PC-9 (cell line): ENCODE results near the gene SLC25A1. TPM values are rescaled to one million over a fixed set of nuclear protein-coding genes. Genes with fewer than 3 reads are reported as not detected.

Experiments
- BruUV-seq: library from RNA; stranded (reverse); fragments of 400-500 nt; replicated peaks from 2 replicates; lab custom pipeline; 2021; lab: Mats Ljungman, UMichigan
- CTCF ChIA-PET: fragments of 300-600 bp; sonication (Branson Sonifier 250); formaldehyde crosslinking; loops from one replicate; lab custom pipeline; 2022; ENCODE audit warnings: antibody characterized with exemption; lab: Charles Lee
- POLR2A ChIA-PET: fragments of 300-600 bp; sonication (Branson Sonifier 250); formaldehyde crosslinking; loops from one replicate; lab custom pipeline; 2022; ENCODE audit warnings: antibody characterized with exemption; ENCODE audit not compliant: unreplicated experiment; lab: Charles Lee
- DNase-seq, 2 experiments: peaks; one replicate each; pipeline versions ENCODE4 v3.0.0 to v3.0.0-alpha.2; 2015 to 2022; ENCODE audit warnings: mixed read lengths in 1 of 2
- H2AFZ ChIP-seq: fragments of 200-600 bp; sonication (generic); 2 replicates; pipeline ENCODE4 v1.8.1; 2017; ENCODE audit warnings: antibody characterized with exemption
- H3F3A ChIP-seq: fragments of 200-600 bp; sonication (generic); 2 replicates; pipeline ENCODE4 v1.8.1; 2017; ENCODE audit warnings: antibody characterized with exemption, mild to moderate bottlenecking, low read depth; ENCODE audit not compliant: insufficient read depth
- H3K27ac ChIP-seq: fragments of 200-600 bp; sonication (generic); 2 replicates; pipeline ENCODE4 v1.6.1; 2016; ENCODE audit warnings: mixed run types
- H3K27me3 ChIP-seq: fragments of 200-600 bp; sonication (generic); 2 replicates; pipeline ENCODE4 v1.6.1; 2016; ENCODE audit warnings: low read depth, mixed run types; ENCODE audit not compliant: insufficient read depth
- H3K36me3 ChIP-seq: fragments of 200-600 bp; sonication (generic); 2 replicates; pipeline ENCODE4 v1.6.1; 2016; ENCODE audit warnings: low read depth, mixed run types
- H3K4me1 ChIP-seq: fragments of 200-600 bp; sonication (generic); replicated peaks from 2 replicates; pipeline ENCODE4 v1.6.1; 2016; ENCODE audit warnings: mixed run types; ENCODE audit not compliant: insufficient read depth
- H3K4me2 ChIP-seq: fragments of 200-600 bp; sonication (generic); 2 replicates; pipeline ENCODE4 v1.6.1; 2017; ENCODE audit warnings: mixed run types
- H3K4me3 ChIP-seq: fragments of 200-600 bp; sonication (generic); 2 replicates; pipeline ENCODE4 v1.6.1; 2016; ENCODE audit warnings: mixed run types
- H3K79me2 ChIP-seq: fragments of 200-600 bp; sonication (generic); 2 replicates; pipeline ENCODE4 v1.6.1; 2017; ENCODE audit warnings: low read depth, mixed run types
- H3K9me2 ChIP-seq: fragments of 200-600 bp; sonication (generic); 2 replicates; pipeline ENCODE4 v1.8.1; 2017; ENCODE audit warnings: mild to moderate bottlenecking; ENCODE audit not compliant: insufficient read depth
- H3K9me3 ChIP-seq: fragments of 200-600 bp; sonication (generic); 2 replicates; pipeline ENCODE4 v1.8.1; 2016; ENCODE audit warnings: low read depth; ENCODE audit not compliant: insufficient read depth
- H4K20me1 ChIP-seq: fragments of 200-600 bp; sonication (generic); 2 replicates; pipeline ENCODE4 v1.8.1; 2017; ENCODE audit not compliant: insufficient read depth
- CTCF ChIP-seq: fragments of 200-600 bp; sonication (generic); conservative IDR thresholded peaks from 2 replicates; pipeline ENCODE4 v1.6.1; 2017; ENCODE audit warnings: mixed run types, antibody characterized with exemption, mild to moderate bottlenecking, moderate library complexity
- EZH2 ChIP-seq: fragments of 200-600 bp; sonication (generic); IDR thresholded peaks from 2 replicates; pipeline ENCODE4 v1.8.0; 2017; ENCODE audit warnings: antibody characterized with exemption, low read depth
- intact Hi-C: fragments of 100-400 bp; cut with micrococcal nuclease; formaldehyde crosslinking; loops from one replicate; pipeline ENCODE4 v1.10.0; 2022; ENCODE audit not compliant: unreplicated experiment
- total RNA-seq: library from RNA; stranded (reverse); gene quantifications from 2 replicates; pipeline ENCODE4 v1.2.3, GENCODE V29; 2021

SLC25A1 gene
- total RNA-seq, 1 experiment from 2014 or later = 79.9 TPM

GRCh38 chr22:19179497-19180048, 1.0 kb upstream of the SLC25A1 start:
- ChIA-PET POLR2A (interaction anchor here (0.5 kb wide), 1 partner anchor 268 kb away, joined by 3 read pairs; no protein-coding TSS in a partner anchor), CTCF (interaction anchor here (0.7 kb wide), 1 partner anchor 450 kb away, joined by 3 read pairs; no protein-coding TSS in a partner anchor)
- Histone ChIP-seq H3K4me3 (peak overlapping the region; percentile 88), H3K27me3 (no peaks in the 10 kb centered on the region), H3K4me2 (peak overlapping the region; percentile 91), H3F3A (peaks cover 22% of the 10 kb centered on the region; the same call in 1 of the 2 replicates), H3K36me3 (0 out of 2 replicates have a peak, but pooled peaks cover 7% of the 10 kb centered on the region), H3K9me2 (no peaks in the 10 kb centered on the region), H3K9me3 (no peaks in the 10 kb centered on the region), H4K20me1 (peaks cover 17% of the 10 kb centered on the region), H3K4me1 (peaks cover 29% of the 10 kb centered on the region), H2AFZ (peak overlapping the region; percentile 88), H3K27ac (peak overlapping the region; percentile 36; the same call in 1 of the 2 replicates), H3K79me2 (peaks cover 33% of the 10 kb centered on the region)
- TF ChIP-seq CTCF (peak; percentile 79), EZH2 (no peak)
- BruUV-seq = no TSS peak
- intact Hi-C loops = loop anchor here (2.0 to 5.0 kb wide), 4 partner anchors 111 to 299 kb away; partner anchors contain the start of genes CDC45, CLTCL1, MRPL40 and UFD1
- DNase-seq = peak; percentile 65 to 76

GRCh38 chr22:19178065-19178656, 375 bp downstream of the SLC25A1 start:
- Histone ChIP-seq H3K4me2 (peak overlapping the region; percentile 91), H3K9me2 (no peaks in the 10 kb centered on the region), H3K4me3 (peak overlapping the region; percentile 88), H3K27me3 (no peaks in the 10 kb centered on the region), H4K20me1 (peaks cover 30% of the 10 kb centered on the region), H3K79me2 (peaks cover 47% of the 10 kb centered on the region), H3K9me3 (no peaks in the 10 kb centered on the region), H3F3A (peaks cover 36% of the 10 kb centered on the region; the same call in 1 of the 2 replicates), H3K4me1 (peaks cover 27% of the 10 kb centered on the region), H3K27ac (peak overlapping the region; percentile 23; the same call in 1 of the 2 replicates), H2AFZ (peak overlapping the region; percentile 55; the same call in 1 of the 2 replicates), H3K36me3 (0 out of 2 replicates have a peak, but pooled peaks cover 7% of the 10 kb centered on the region)
- TF ChIP-seq EZH2 (no peak), CTCF (no peak)
- intact Hi-C loops = loop anchor here (2.0 to 5.0 kb wide), 4 partner anchors 113 to 301 kb away; partner anchors contain the start of genes CDC45, CLTCL1, MRPL40 and UFD1
- peak in 1 of 2 experiments; percentile 54 for DNase-seq
- CTCF ChIA-PET = interaction anchor here (0.6 to 0.9 kb wide), 2 partner anchors 34 to 215 kb away, joined by 3 to 4 read pairs; partner anchors contain the start of gene ESS2
- POLR2A ChIA-PET = interaction anchor here (0.7 kb wide), 1 partner anchor 34 kb away, joined by 3 read pairs; the partner anchor contains the start of gene ESS2
- BruUV-seq = no TSS peak
